Vagina (tissue), 2 donors: ENCODE data around the gene SHLD1.

Experiments used
- CTCF ChIP-seq, 3 experiments: fragments of 450-650 bp in 2 of 3; fragments of 200-600 bp in 1 of 3; sonication (generic) in 1 of 3; IDR thresholded peaks; one replicate each; pipeline ENCODE4 v1.5.1; 2017 to 2019; ENCODE audit warnings: antibody characterized with exemption in 3 of 3, mild to moderate bottlenecking in 2 of 3, moderate library complexity in 2 of 3
- POLR2A ChIP-seq, 2 donors: fragments of 450-650 bp; IDR thresholded peaks; one replicate each; pipeline ENCODE4 v1.6.1; 2017; ENCODE audit warnings: antibody characterized with exemption in 2 of 2, mild to moderate bottlenecking in 2 of 2, moderate library complexity in 2 of 2
- POLR2AphosphoS5 ChIP-seq, 2 donors: sonication (generic); formaldehyde crosslinking; IDR thresholded peaks; one replicate each; pipeline ENCODE4 v1.9.0; 2017; ENCODE audit warnings: antibody characterized with exemption in 2 of 2, mild to moderate bottlenecking in 2 of 2, low read depth in 1 of 2; ENCODE audit not compliant: insufficient read depth in 1 of 2

DNA sequence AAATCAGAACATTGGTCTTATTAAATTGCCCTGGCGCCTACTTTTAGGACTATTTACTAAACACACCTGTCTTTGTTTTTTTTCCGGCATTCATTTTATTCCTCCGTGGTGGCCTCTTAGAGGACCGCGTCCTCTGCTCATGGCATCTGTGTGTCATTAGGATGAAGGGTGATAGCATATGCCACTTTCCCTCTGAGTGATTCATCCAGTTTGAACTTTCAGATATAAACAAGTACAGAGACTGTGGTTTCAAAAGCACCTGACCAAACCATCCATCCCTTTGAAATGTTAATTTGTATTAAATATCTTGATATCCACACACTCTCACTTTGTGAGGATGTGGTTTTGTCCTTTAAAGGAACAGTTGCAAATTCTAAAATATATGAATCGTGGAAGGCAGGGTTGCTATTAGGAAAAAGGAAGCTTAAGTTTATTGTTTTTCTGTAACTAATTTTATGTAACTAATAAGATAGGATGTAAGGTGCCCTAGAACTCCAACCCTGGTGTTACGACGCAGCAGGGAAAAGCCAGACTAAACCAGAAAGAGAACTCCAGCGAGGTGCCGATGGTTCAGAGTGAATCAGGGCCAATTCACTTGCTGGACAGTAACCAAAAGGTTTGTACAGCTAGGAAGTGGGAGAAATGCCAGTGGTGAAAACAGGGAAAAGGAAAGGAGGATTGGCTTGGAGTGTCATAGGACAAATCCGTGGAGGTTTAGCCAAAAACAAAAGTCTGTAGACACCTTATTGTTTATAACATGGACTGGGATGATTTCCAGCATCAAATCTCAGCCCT lies 98.7 kb downstream of the SHLD1 start:
- TF ChIP-seq POLR2AphosphoS5 (IDR thresholded peaks at IDR 0.05; ENCODE audit: insufficient read depth in 1 of 2, low read depth in 1 of 2) (no peak), POLR2A (IDR thresholded peaks at IDR 0.05) (no peak), CTCF (IDR thresholded peaks at IDR 0.05) (no peak)
